HG02852 (cell line): ENCODE measurements around the gene TTPAL.

Source experiments
- ATAC-seq: cut with Tn5 transposase; IDR thresholded peaks from one replicate; pipeline ENCODE4 v1.9.1; 2021; ENCODE audit warnings: mild to moderate bottlenecking, moderate library complexity; ENCODE audit not compliant: unreplicated experiment

Gene TTPAL

DNA sequence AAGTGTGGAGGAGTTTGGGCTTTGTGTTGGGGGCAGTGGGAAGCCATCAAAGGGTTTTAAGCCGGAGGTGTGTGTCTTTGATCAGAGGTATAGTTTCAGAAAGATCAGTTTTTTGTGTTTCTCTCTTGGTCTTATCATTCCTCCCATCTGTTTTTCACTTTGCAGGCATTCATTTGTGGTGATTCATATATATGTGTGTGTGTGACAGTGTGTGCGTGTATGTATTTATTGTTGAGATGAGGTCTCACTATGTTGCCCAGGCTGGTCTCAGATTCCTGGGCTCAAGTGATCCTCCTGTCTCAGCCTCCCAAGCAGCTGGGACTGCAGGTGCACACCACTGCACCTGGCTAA lies 57.3 kb downstream of the TTPAL start:
- no peak for ATAC-seq

GRCh38 chr20:44533928-44534327 lies 58.3 kb downstream of the TTPAL start:
- ATAC-seq = no peak

- ATAC-seq = no peak
These were observed 60.5 kb downstream of the TTPAL start for GRCh38 chr20:44536175-44536574.

DNA sequence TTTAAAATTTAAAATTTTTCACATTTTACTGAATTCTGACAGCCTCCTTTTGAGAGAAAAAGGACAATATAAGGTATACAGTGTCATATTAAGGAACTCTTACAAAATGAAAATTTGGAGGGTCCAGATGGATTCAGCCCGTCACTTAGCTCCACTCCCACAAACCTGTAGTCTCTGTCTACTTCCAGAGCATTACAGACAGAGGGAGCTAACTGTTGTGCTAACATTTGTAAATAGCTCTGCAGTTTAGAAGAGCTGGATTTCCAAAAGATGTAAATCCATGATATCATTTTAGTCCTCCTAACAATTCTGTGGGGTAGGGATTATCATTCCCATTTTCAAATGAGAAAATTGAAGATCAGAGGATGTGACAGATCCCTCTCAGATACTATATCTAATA lies 62.3 kb downstream of the TTPAL start:
- no peak for ATAC-seq

GRCh38 chr20:44540834-44541233 lies 65.2 kb downstream of the TTPAL start:
- ATAC-seq = no peak

- no peak for ATAC-seq
These were observed 66.3 kb downstream of the TTPAL start for GRCh38 chr20:44541992-44542391.

- no peak for ATAC-seq
These were observed 67.2 kb downstream of the TTPAL start for GRCh38 chr20:44542890-44543289.

- ATAC-seq = no peak
These were observed 67.7 kb downstream of the TTPAL start for GRCh38 chr20:44543358-44543757.
